ENCODE results near the gene SEC11A. TPM values are rescaled to one million over a fixed set of nuclear protein-coding genes. Genes with fewer than 3 reads are reported as not detected.

Gene SEC11A
- total RNA-seq, 2 donors from 2014 or later: 79.7 to 81.2 TPM

GRCh38 chr15:84721371-84721770, 5.4 kb upstream of the SEC11A start:
- H3K4me3 ChIP-seq: no peak overlapping the region
- peaks cover 0 to 18% of the 10 kb centered on the region in 2 donors for H3K4me1 ChIP-seq
- H3K27ac ChIP-seq: no peak overlapping the region
- H3K9me3 ChIP-seq: no peaks in the 10 kb centered on the region
- no peaks in the 10 kb centered on the region for H3K36me3 ChIP-seq
- TF ChIP-seq, protein P1, sequence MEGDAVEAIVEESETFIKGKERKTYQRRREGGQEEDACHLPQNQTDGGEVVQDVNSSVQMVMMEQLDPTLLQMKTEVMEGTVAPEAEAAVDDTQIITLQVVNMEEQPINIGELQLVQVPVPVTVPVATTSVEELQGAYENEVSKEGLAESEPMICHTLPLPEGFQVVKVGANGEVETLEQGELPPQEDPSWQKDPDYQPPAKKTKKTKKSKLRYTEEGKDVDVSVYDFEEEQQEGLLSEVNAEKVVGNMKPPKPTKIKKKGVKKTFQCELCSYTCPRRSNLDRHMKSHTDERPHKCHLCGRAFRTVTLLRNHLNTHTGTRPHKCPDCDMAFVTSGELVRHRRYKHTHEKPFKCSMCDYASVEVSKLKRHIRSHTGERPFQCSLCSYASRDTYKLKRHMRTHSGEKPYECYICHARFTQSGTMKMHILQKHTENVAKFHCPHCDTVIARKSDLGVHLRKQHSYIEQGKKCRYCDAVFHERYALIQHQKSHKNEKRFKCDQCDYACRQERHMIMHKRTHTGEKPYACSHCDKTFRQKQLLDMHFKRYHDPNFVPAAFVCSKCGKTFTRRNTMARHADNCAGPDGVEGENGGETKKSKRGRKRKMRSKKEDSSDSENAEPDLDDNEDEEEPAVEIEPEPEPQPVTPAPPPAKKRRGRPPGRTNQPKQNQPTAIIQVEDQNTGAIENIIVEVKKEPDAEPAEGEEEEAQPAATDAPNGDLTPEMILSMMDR (IDR thresholded peaks at IDR 0.05): no peak
- no peaks in the 10 kb centered on the region for H3K27me3 ChIP-seq
- no peak for DNase-seq (ENCODE audit: low spot score)

DNA sequence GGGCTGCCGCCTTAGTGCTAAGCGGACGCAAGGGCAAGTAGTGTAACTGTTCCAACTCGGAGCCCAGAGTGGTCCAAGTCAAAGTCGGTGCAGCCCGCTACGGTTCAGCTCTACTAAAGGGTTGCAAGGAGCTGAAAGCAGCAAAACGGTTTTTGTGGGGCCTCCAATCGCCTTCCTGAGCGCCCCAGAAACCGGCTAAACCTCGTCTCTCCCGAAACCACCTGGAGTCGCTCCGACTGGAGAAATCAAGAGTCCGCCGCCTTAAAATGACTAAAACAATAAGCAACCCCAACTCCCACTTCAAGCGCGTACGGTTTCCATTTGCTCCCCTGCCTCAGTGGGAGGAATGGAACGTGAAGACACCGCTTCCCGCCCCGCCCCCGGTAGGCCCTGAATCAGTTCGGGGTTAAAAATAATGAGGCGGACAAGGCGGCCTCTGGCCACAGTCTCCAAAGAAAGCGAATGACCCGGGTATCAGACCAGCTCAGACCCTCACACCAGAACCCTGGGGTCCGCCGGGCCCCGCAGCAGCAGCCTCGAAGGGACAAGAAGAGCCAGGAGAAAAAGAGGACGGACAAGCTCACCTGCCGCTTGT, 401 bp downstream of the SEC11A start:
- DNase-seq (ENCODE audit: low spot score): no peak
- H3K4me3 ChIP-seq: peak overlapping the region; percentile 80 to 91
- no peaks in the 10 kb centered on the region for H3K27me3 ChIP-seq
- TF ChIP-seq, protein P1 (IDR thresholded peaks at IDR 0.05): no peak
- H3K9me3 ChIP-seq: no peaks in the 10 kb centered on the region
- peaks cover 0 to 25% of the 10 kb centered on the region in 2 donors for H3K4me1 ChIP-seq
- peak overlapping the region; percentile 93 to 94 for H3K27ac ChIP-seq
- peaks cover 12% of the 10 kb centered on the region for H3K36me3 ChIP-seq

DNA sequence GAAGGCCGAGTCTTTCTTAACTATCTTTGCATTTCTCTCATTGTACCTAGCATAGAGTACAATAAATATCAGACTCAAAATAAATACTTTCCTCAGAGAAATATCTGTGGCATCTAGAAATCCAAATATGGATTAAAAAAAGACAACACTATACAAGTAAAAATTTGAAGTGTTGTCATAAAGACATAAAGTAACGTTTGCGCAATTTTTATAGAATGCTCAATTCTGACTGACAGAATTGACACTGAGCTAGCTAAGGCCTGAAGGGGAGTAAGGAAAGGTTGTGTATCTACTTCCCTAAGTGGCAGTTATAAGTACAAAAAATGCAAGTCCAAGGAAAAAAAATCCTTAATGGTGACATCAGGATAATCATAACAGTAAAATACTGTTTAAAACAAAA, 1.1 kb downstream of the SEC11A start:
- Histone ChIP-seq H3K27me3 (no peaks in the 10 kb centered on the region), H3K4me3 (peak overlapping the region; percentile 80 to 91), H3K9me3 (no peaks in the 10 kb centered on the region), H3K27ac (peak overlapping the region; percentile 93 to 94), H3K36me3 (peaks cover 18% of the 10 kb centered on the region), H3K4me1 (peaks cover 0 to 25% of the 10 kb centered on the region in 2 donors)
- DNase-seq (ENCODE audit: low spot score): no peak
- TF ChIP-seq, protein P1 (IDR thresholded peaks at IDR 0.05): no peak

GRCh38 chr15:84714372-84714771, 1.6 kb downstream of the SEC11A start:
- no peaks in the 10 kb centered on the region for H3K9me3 ChIP-seq
- no peaks in the 10 kb centered on the region for H3K27me3 ChIP-seq
- H3K4me3 ChIP-seq: peak overlapping the region in 1 of 2 donors; percentile 3
- H3K4me1 ChIP-seq: peaks cover 0 to 25% of the 10 kb centered on the region in 2 donors
- H3K27ac ChIP-seq: peak overlapping the region in 1 of 2 donors; percentile 13
- peaks cover 22% of the 10 kb centered on the region for H3K36me3 ChIP-seq
- no peak for DNase-seq (ENCODE audit: low spot score)
- TF ChIP-seq, protein P1 (IDR thresholded peaks at IDR 0.05): no peak

DNA sequence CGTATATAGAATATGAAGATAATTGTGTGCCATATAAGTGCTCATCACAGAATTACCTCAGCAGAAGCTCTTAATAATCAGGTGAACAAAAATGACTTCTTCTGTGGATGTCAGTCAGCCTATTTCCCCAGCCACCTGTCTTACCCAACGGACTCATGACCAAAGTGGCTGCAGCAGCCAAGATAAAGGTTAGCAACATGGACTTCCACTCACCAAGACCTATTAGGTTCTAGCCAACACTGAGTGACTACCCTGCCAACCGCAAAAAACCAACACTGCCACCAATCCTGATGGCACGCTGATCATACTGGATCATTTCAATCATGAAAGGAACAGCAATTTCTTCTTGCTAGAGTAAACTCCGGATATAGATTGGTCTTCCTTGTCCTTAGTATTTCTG, 12.1 kb downstream of the SEC11A start:
- Histone ChIP-seq H3K4me1 (peaks cover 0 to 15% of the 10 kb centered on the region in 2 donors), H3K27me3 (no peaks in the 10 kb centered on the region), H3K4me3 (no peak overlapping the region), H3K27ac (no peak overlapping the region), H3K9me3 (no peaks in the 10 kb centered on the region), H3K36me3 (no peaks in the 10 kb centered on the region)
- TF ChIP-seq, protein P1 (IDR thresholded peaks at IDR 0.05): no peak
- no peak for DNase-seq (ENCODE audit: low spot score)
